NCI-H526 (cell line): ENCODE measurements around the gene ITM2C.

Experiments
- DNase-seq, 2 experiments: peaks; one replicate each; lab custom pipeline; 2025; lab: John Stamatoyannopoulos, UW

The ITM2C gene

GRCh38 chr2:230925879-230926765, 61.4 kb downstream of the ITM2C start:
- no peak for DNase-seq

DNA sequence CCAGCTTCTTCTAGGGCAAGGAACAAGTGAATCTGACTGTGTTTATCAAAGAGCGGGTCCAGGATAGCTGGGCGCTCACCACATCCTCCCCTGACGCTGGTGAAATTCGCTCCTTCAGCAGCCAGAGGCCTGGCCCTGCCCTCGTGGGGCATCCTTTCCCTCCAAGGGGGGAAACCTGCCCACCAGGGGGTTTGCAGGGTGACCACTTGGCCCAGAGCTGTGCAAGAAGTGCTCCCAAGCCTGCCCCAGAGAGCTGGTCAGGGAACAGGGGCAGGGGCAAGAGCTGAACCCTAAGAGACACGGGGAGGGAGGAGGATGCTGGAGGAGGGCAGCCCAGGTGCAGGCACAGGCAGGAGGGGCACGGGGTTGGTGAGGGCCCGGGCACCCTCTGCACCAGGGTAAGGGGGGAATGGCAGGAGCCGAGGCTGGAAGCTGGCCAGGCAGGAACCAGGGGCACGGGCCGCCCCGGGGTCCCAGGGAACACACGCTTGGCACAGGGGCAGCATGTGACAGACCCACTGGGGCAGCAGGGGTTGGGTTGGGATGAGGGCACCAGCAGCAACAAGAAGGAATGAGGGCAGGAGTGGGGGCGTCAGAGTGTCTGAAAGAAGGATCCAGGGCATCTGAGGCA, 63.1 kb downstream of the ITM2C start:
- DNase-seq, result no peak
